GM18909 (cell line): Measurements from ENCODE around the gene DESI1.
"Not testable (repeated sequence)": the region's sequence is repeated elsewhere in the genome, so short reads cannot be mapped to it uniquely, and the experiment has no call there.

Experiments
- ATAC-seq: cut with Tn5 transposase; IDR thresholded peaks from one replicate; pipeline ENCODE4 v1.9.1; 2021; ENCODE audit warnings: mild to moderate bottlenecking; ENCODE audit not compliant: unreplicated experiment, poor library complexity

DESI1 gene

GRCh38 chr22:41593336-41593960, 27.4 kb downstream of the DESI1 start:
- ATAC-seq: not testable (repeated sequence)

- peak; percentile 86 for ATAC-seq
Measured at GRCh38 chr22:41589391-41590241, 31.2 kb downstream of the DESI1 start, which contains the start of gene PMM1. Gene PMM1, minus strand, starts transcription at chr22:41589840. Its CDS starts 35 bp downstream, at chr22:41589805.

- no peak for ATAC-seq
Measured at GRCh38 chr22:41587347-41587723, 33.5 kb downstream of the DESI1 start.

GRCh38 chr22:41585898-41586297, 34.9 kb downstream of the DESI1 start:
- ATAC-seq: no peak

DNA sequence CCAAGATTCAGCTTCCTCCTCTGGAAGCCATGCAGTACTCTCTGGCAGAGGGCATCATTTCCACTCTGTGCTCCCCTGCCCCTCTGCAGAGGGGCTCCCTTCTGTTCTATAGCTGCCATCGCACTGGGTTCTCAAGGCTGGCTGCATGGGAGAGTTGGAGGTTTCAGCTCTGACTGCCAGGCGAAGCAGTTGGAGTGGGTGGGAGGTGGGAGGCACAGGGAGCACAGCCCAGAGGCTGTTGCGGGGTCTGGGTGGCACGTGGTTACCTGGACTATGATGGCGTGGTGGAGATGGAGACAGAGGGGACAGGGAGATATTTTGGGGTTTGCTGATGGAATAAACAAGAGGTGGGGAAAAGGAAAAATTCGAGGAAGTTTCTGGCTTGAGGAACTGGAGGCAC, 36.0 kb downstream of the DESI1 start:
- ATAC-seq: no peak

DNA sequence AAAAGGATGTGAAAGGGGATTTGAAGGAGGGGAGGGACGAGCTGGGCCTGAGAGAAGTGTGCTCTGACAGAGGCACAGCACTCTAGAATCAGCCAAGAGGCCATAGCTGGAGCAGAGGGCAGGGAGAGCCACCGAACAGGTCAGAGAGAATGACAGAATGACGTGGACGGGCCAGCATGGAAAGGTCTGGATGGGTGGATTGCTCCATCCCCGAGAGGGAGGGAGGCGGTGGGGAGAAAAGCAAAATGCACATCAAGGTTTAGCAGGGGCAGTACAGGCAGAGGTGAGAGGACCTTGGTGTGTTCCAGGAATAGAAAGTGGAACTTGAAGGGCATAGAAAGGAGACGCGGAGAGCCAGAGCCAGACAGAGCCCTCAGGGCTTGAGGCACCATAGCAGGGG, 38.1 kb downstream of the DESI1 start:
- no peak for ATAC-seq

- no peak for ATAC-seq
Measured at GRCh38 chr22:41579997-41580355, 40.9 kb downstream of the DESI1 start.

DNA sequence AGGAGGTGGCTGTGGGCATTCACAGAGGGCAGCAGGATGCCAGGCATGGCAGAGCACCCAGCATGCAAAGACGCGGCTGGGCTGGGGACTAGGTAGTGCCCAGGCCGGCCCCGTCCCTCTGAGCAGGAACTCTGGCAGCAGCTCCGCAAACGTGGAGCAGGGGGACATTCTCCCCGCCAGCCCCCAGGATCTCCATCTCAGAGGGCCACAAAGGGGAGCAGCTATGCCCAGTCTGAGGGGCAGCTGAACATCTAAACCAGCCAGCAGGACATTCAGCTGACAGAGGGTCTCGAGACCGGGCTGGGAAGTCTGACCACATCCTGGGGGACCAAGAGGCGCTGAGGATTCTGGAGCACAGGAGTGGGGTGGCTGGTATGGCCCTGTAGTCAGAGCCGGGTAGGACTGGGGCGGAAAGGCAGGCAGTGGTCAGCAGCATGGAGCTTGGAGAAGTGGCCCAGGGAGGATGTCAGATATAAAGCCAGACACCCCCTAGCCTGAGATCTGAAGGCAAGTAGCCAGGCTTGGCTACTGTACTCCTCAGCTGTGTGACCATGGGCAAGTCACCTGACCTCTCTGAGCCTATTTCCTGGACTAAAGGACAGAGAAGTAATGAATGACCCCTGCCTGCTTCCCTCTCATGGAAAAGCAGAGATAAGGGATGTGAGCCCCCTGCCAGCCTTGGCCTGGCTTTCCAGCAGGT, 41.4 kb downstream of the DESI1 start:
- no peak for ATAC-seq

DNA sequence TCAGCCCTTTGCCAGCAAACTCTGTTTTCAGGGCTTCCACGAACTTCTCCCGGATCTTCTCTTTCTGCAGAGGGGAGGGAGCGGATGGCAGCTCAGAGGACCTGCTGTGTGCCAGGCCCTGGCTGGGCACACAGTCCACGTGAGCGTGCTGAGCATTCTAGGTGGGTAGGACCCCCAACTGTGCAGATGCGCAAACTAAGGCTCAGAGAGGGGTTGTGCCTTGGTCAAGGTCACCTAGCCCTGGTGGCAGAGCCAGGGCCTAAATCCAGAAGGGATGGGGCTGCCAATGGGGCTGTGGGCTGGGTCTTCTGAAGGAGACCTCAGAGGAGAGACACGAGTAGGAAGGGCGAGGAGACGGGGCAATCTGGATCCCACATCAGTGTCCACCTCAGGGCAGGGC, 42.0 kb downstream of the DESI1 start:
- no peak for ATAC-seq

DNA sequence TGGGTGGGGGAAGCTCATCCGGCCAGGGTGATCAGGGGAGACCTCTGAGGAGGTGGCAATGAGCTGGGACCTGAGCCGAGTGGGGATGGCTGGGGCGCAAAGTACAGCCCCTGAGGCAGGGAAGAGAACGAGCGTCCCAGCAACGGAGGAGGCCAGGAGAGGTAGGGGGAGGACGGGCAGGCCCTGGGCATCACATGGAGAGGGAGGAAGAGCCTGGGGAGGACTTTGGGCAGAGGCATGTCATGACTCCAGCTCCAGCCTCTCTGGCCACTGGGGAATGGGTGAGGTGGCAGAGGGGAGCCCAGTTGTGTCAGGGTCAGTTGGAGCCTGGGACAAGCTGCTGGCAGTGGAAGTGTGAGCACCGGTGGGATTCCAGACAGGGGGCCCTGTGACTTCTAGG, 42.7 kb downstream of the DESI1 start:
- no peak for ATAC-seq

GRCh38 chr22:41576877-41577276, 44.0 kb downstream of the DESI1 start:
- no peak for ATAC-seq

- no peak for ATAC-seq
Measured at GRCh38 chr22:41575533-41575932, 45.3 kb downstream of the DESI1 start.

GRCh38 chr22:41574847-41575381, 45.9 kb downstream of the DESI1 start:
- no peak for ATAC-seq

- ATAC-seq: no peak
Measured at GRCh38 chr22:41573677-41574076, 47.2 kb downstream of the DESI1 start.

DNA sequence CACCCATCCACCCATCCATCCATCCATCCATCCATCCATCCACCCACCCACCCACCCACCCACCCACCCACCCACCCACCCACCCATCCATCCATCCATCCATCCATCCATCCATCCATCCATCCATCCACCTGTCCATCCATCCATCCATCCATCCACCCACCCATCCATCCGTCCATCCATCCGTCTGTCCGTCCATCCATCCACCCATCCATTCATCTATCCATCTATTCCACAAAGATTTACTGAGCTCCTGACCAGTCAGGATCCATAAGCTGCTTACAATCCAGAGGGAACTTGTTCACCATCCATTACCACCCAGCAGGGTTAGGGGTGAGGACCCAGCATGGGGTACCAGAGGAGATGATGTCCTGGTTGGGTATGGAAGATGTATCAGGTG, 48.5 kb downstream of the DESI1 start:
- not testable (repeated sequence) for ATAC-seq

GRCh38 chr22:41571786-41572185, 49.1 kb downstream of the DESI1 start:
- no peak for ATAC-seq

DNA sequence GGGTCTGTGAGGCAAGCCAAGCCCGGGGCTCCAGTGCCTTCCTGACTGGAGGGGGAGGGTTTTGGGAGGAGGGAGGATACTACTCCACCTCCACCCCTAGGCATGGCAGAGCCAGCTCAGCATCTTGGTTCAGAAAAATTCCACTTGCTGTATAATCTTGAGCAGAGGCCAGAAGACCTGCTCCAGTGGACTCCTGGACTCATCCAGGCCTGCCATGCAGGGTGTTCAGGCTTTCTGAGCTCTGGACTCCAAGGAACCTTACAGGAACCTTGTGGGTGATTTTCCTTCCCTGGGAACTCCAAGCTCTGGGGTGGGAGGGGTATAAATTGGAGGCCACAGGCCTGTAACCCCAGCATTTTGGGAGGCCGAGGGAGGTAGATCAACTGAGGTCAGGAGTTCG, 50.6 kb downstream of the DESI1 start:
- ATAC-seq: no peak

DNA sequence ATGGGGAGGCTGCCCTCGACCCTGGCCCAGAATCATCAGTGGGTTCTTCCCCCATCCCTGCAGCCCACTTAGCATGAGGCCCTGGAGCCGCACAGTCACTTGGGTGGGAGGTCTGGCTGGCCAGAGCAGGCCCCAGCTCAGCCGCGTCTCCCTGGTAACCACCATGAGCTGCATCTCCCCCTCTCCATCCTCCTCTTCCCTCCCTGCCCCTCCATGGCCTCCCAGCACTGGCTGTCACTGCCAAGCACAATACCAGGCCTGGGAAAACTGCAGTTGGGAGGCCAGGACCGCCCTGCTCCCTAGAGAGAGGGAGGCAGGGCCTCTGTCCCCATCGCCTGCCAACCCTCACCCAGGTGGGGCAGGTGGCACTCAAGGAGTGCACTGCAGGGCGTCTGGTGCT, 52.0 kb downstream of the DESI1 start:
- no peak for ATAC-seq

- ATAC-seq: no peak
Measured at GRCh38 chr22:41567512-41567768, 53.4 kb downstream of the DESI1 start.

DNA sequence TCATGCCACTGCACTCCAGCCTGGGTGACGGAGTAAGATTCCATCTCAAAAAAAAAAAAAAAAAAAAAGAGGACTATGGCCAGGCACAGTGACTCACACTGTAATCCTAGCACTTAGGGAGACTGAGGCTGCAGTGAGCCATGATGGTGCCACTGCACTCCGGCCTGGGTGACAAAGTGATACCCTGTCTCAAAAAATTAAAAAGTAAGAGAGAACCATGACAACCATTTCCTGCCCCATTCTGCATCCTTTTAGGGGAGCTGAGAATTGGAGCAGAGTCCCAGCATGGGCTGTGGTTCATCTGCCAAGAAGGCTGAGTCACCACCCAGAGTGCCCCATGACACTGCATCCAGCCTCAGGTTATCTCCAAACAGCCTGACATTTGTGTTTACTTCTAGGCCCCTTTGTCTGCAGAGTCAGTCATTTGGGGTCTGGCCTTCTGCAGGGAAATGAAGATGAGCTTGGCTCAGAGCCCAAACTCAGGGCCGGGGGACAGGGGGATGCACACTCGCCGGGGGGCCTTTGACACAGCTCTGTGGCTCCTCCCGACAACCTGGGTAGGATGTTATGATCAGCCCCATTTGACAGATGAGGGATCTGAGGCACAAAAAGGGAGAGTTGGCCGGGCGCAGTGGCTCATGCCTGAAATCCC, 55.3 kb downstream of the DESI1 start:
- ATAC-seq: no peak

- ATAC-seq: no peak
Measured at GRCh38 chr22:41564563-41564962, 56.3 kb downstream of the DESI1 start.
